Epithelial cell of proximal tubule (primary cell): ENCODE measurements around the gene ATG9A. TPM values are rescaled to one million over a fixed set of nuclear protein-coding genes. Genes with fewer than 3 reads are reported as not detected.
"Not testable (repeated sequence)": the region's sequence is repeated elsewhere in the genome, so short reads cannot be mapped to it uniquely, and the experiment has no call there.

ENCODE experiments used
- DNase-seq: peaks from one replicate; pipeline ENCODE4 v3.0.0-alpha.2; 2011; ENCODE audit warnings: low read depth
- H3K4me3 ChIP-seq: 2 replicates; pipeline ENCODE4 v1.5.1; 2011; ENCODE audit warnings: low read depth, mild to moderate bottlenecking, low read length
- total RNA-seq: library from RNA; depleted of rRNA; stranded (reverse); fragments of >200 nt; gene quantifications from 2 replicates; pipeline ENCODE4 v1.2.3, GENCODE V29; 2015
- TF ChIP-seq, protein P1 (sequence below): conservative IDR thresholded peaks from 2 replicates; pipeline ENCODE4 v1.5.1; 2012; ENCODE audit warnings: low read depth, mild to moderate bottlenecking, low read length

Gene ATG9A
- total RNA-seq, 1 donor from 2014 or later = 34.1 TPM

DNA sequence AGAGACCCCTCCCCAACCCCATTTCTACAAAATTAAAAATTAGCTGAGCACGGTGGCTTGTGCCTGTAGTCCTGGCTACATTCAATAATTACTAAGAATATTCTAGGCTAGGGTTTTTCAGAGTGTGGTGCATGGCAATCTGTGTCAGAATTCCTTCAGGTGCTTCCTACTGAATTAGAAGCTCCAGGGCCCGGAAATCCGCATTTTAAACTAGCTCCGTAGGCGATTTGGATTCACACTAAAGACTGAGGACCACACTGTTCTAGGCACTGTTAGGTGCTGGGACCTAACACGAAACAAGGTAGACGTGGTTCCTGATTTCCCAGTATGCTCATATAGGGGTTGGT is 23.5 kb downstream of the ATG9A start:
- no peak for DNase-seq
- TF ChIP-seq, protein P1, sequence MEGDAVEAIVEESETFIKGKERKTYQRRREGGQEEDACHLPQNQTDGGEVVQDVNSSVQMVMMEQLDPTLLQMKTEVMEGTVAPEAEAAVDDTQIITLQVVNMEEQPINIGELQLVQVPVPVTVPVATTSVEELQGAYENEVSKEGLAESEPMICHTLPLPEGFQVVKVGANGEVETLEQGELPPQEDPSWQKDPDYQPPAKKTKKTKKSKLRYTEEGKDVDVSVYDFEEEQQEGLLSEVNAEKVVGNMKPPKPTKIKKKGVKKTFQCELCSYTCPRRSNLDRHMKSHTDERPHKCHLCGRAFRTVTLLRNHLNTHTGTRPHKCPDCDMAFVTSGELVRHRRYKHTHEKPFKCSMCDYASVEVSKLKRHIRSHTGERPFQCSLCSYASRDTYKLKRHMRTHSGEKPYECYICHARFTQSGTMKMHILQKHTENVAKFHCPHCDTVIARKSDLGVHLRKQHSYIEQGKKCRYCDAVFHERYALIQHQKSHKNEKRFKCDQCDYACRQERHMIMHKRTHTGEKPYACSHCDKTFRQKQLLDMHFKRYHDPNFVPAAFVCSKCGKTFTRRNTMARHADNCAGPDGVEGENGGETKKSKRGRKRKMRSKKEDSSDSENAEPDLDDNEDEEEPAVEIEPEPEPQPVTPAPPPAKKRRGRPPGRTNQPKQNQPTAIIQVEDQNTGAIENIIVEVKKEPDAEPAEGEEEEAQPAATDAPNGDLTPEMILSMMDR = no peak
- H3K4me3 ChIP-seq = peak overlapping the region; percentile 82

DNA sequence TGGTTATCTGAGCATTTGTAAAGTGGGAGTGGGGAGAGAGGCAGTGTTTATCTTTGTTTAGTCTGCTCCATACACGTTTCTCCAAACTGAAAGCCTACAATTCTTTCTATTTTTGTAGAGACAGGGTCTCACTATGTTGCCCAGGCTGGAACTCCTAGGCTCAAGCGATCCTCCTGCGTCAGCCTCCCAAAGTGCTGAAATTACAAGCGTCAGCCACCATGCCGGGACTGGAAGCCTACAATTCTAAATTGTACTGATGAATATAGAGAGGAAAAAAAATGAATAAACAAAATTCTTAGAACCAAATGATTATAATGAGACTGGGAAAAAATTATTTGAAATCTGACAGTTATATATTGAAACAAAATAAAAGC is 24.3 kb downstream of the ATG9A start:
- TF ChIP-seq, protein P1 = no peak
- no peak for DNase-seq
- H3K4me3 ChIP-seq = no peak overlapping the region

DNA sequence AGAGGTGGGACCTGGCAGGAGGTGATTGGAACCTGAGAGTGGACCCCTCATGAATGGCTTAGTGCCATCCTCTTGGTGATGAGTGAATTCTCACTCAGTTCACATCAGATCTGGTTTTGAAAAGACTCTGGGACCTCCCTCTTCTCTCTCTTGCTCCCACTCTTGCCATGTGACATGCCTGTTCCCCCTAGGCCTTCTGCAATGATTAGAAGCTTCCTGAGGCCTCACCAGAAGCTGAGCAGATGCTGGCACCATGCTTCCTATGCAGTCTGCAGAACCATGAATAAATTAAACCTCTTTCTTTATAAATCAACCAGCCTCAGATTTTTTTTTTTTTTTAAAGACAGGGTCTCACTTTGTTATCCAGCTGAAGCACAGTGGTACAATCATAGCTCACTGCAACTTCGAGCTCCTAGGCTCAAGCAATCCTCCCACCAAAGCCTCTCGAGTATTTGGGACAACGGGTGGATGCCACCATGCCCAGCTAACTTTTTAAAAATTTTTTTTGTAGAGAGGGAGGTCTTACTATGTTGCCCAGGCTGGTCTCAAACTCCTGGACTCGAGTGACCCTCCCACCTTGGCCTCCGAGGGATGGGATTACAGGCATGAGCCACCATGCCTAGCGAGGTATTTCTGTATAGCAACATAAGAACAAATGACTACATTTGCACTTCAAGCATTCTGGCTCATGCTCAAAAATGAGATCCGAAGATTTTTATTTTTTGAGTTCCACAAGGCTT is 24.8 kb downstream of the ATG9A start:
- no peak for DNase-seq
- H3K4me3 ChIP-seq = no peak overlapping the region
- TF ChIP-seq, protein P1 = no peak

DNA sequence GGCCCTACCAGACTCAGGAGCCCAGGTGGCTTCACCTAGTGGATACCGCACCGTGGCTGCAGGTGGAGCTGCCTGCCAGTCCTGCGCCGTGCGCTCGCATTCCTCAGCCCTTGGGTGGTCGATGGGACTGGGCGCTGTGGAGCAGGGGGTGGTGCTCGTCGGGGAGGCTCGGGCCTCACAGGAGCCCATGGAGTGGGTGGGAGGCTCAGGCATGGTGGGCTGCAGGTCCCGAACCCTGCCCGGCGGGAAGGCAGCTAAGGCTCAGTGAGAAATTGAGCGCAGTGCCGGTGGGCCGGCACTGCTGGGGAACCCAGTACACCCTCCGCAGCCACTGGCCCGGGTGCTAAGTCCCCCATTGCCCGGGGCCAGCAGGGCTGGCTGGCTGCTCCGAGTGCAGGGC is 28.1 kb downstream of the ATG9A start:
- not testable (repeated sequence) for H3K4me3 ChIP-seq, DNase-seq

DNA sequence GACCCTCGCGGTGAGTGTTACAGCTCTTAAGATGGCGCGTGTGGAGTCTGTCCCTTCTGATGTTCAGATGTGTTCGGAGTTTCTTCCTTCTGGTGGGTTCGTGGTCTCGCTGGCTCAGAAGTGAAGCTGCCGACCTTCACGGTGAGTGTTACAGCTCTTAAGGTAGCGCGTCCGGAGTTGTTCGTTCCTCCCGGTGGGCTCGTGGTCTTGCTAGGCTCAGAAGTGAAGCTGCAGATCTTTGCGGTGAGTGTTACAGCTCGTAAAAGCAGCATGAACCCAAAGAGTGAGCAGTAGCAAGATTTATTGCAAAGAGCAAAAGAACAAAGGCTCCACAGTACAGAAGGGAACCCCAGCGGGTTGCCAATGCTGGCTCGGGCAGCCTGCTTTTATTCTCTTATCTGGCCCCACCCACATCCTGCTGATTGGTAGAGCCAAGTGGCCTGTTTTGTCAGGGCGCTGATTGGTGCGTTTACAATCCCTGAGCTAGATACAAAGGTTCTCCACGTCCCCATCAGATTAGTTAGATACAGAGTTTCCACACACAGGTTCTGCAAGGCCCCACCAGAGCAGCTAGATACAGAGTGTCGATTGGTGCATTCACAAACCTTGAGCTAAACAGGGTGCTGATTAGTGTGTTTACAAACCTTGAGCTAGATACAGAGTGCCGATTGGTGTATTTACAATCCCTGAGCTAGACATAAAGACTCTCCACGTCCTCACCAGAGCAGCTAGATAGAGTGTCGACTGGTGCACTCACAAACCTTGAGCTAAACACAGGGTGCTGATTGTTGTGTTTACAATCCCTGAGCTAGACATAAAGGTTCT is 28.7 kb downstream of the ATG9A start:
- DNase-seq, H3K4me3 ChIP-seq: not testable (repeated sequence)

DNA sequence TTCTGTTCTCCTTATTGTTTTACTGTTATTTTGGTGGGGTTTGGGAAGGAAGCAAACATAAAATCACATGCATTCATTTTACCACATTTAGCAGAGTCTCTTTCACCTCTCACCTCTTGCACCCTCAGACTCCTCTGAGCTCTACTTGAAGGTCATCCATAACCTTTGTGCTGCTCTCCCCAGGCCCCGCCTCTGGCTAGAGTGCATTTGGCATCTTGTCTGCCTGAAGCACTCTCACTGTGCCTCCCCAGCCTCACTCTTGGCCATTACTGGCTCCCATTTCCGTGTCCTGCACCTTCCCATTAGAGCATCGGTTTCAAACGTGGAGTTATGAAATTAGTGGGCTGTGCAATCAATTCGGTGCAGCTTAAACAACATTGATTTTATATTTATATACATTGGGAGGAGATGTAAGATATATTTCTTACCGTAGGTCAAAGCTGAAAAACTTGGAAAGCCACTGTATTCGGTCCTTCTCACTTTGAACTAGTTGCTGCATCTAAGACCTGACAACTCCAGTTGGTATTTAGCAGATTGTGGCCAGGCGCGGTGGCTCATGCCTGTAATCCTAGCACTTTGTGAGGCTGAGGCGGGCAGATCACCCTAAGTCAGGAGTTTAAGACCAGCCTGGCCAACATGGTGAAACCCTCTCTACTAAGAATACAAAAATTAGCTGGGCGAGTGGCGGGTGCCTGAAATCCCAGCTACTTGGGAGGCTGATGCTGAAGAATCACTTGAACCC is 29.8 kb downstream of the ATG9A start:
- H3K4me3 ChIP-seq = no peak overlapping the region
- TF ChIP-seq, protein P1 = no peak

DNA sequence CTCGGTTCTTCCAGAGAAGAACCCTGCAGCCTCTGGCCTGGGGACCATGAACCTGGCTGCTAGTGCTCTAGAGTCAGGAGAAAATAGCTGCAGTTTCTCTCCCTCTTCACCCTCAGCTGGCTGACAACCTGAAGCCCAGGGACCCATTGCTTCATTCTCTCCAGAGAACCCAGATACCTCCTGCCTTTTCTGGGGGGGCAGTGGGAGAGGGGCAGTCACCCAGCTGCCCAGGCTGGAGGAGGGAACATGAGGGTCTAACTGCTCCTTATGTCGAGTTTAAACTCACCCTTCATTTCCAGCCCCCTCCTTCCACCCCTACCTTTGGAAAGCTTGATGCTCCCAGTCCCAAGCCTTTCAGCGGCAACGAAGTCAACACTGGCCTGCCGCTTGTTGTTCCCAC is 30.5 kb downstream of the ATG9A start:
- no peak for DNase-seq
- H3K4me3 ChIP-seq = no peak overlapping the region
- TF ChIP-seq, protein P1 = no peak

More for the DNA sequence above, 29.8 kb downstream of the ATG9A start:
- no peak for DNase-seq

DNA sequence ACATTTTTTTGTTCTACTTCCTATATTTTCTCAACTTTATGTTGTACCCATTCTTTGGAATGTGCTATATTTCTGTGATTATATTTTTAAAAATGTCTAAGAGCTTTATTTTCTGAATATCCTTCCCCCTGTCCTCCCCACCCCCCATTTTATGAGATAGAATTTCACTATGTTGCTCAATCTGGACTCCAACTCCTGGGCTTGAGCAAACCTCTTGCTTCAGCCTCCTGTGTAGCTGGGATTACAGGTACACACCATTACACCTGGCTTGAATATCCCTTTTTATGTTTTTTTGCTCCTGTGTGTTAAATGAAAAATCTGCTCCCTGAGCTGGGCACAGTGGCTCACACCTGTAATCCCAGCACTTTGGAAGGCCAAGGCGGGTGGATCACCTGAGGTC is 32.0 kb downstream of the ATG9A start:
- TF ChIP-seq, protein P1 = no peak
- no peak for DNase-seq
- no peak overlapping the region for H3K4me3 ChIP-seq
